HG03060 (cell line): ENCODE results near the gene ACTN4.

ENCODE experiments used
- ATAC-seq: cut with Tn5 transposase; IDR thresholded peaks from one replicate; pipeline ENCODE4 v1.9.1; 2021; ENCODE audit warnings: low read depth, moderate number of reproducible peaks; ENCODE audit not compliant: unreplicated experiment

Gene ACTN4

GRCh38 chr19:38676023-38676877 lies 28.8 kb downstream of the ACTN4 start:
- ATAC-seq = no peak

- ATAC-seq = no peak
Measured at GRCh38 chr19:38676878-38677646, 29.6 kb downstream of the ACTN4 start.

DNA sequence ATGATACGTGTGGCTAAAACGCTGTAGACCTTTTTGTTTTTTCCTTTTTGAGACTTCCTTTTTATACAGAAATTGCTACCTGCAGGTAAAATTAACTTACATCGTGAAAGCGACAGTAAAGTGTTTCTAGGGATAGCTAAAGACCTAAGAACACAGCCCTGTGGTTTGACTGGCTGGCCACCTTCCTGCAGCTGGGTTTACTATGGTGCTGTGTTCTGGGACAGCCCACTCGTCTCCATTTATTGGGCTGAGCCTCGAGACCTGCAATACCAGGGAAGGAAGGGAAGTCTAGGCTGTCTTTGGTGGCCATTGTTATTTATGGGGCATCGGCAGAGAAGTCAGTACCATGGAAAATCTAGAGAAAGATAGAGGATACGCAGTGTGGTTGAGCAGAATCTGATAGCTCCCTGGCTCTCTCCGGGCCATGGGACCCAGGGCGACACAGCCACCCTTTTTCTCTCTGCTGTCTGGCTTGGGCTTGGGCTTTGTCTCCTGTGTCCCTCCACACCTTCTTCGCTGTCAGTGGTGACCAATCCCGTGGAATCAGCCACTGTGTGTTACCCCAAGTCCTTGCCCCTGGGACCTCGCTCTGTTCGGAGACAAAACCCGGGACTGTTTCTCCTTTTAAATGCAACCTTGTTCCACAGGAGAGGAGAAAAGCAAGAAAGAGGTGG lies 30.9 kb downstream of the ACTN4 start:
- no peak for ATAC-seq

DNA sequence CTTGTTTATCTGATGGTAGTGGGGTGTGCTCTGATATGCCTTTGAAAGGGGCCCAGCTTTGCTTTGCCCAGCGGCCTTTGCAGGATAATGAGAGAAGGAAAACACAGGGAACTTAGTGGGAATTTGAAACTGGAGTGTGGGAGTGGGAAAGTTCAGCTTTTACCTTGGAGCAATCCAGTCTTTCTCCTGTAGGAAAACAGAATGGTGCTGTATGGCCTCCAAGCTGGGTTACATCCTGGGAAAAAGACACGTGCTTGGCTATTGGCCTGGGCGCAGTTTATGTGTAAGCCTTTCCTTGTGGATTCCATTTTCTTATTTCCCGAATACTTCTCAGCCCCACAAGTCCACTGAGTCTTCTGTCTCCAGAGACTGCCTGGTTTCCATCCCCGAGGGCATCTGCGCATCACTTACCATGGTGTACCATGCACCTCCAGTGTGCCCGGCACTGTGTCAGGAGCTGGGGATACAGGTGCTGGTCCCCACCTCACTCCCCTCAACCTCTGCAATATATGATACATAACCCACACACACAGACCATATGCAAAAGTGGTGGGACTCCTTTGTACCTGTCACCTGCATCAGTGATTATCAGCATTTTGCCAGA lies 31.5 kb downstream of the ACTN4 start:
- ATAC-seq = no peak

DNA sequence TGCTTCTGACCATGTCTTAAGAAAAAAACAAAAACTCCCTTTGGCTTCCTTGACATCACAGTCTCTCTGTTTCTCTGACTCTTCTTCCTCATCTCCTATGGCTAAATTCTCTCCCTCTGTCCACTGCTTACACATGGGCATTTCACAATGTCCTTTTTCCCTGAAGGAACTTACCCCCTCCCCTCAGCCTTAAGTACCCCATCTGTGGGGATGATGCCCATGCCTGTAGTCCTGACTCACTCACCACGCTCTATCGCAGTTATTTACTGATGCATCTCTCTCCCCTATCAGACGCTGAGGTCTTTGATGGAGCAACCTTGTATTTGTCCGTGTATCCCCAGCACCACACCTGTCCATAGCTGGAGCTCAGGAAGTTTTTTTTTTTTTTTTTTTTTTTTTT lies 32.4 kb downstream of the ACTN4 start:
- no peak for ATAC-seq

DNA sequence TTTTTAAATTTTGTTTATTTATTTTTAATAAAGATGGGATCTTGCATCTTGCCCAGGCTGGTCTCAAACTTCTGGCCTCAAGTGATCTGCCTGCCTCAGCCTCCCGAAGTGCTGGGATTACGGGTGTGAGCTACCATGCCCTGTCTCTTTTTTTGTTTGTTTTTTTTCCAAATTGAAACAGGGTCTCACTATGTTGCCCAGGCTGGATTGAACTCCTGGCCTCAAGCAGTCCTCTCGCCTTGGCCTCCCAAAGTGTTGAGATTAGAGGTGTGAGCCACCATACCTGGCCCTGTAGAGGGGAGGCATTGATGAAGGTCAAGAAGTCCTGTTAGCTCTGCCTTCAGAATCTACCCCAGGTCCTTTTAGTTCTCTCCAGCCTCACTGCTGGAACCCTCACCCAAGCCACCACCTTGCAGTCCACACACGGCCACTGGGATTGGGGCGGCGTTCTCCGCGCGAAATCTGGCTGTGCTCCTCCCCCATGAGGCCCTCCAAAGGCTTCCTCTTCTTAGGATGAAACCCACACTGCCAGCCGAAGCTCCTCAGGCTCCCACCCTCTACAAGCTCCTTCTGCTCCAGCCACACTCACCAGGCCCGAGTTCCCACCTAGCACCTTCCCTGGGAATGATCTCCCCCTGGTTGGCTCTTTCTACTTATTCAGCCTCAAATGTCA lies 34.9 kb downstream of the ACTN4 start:
- ATAC-seq = no peak

DNA sequence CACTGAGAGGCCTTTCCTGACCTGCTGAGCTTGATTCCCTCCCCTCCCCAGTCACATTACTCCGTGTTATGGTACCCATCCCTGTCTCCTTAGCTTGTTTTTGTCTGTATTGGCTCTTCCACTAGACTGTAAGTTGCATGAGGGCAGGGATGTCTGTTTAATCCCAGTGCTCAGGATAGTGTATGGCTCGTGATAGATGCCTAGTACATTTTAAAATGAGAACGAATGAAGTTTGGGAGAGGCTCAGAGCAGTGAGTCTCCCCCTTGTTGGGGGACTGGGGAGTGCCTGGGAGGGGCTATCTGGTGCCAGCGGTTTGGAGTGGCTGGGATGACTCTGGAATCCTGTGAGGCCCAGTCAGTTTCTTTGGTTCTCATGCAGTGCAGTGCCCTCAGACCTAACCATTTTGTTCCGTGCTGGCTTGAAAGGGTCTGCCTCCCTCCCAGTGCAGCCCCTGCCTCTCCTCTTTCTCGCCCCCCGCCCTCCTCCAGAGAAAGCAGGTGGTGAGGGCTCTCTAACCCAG lies 35.5 kb downstream of the ACTN4 start:
- ATAC-seq = no peak

- ATAC-seq = no peak
Measured at GRCh38 chr19:38683393-38684077, 36.1 kb downstream of the ACTN4 start.

DNA sequence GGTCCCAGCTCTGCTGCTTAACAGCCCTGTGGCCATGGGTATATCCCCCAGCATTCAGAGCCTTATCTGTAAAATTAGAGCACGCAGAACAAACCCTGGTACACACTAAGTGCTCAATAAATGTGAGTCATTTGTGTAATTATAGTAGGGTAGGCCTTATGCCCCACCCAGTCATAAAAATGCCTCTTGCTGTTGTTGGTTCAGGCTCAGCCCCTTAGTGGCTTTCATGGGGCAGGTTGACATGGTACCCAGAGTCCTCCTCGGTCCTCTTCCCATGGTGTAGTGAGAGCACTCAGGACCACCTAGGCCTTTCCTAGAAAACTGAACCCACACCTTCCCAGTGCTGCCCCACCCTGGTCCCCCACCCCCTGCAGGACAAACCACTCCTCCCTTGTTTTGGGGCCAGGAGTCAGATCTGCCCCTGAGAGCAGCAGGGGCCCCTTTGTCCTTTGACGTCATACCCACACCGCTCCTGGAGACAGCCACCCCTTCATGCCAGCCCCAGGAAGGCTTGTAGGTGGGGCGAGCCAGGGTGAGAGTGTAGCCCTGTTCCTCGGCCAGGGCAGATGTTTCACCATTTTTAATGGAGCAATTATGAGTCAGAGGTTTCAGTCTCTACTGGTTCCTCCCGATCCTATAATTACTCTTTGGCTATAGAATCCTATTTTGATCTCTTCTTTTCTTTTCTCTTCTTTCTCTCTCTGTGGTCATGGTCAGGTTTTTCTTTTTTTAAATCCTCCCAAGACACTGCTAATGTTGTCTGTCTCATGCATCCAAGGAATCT lies 36.8 kb downstream of the ACTN4 start:
- no peak for ATAC-seq

DNA sequence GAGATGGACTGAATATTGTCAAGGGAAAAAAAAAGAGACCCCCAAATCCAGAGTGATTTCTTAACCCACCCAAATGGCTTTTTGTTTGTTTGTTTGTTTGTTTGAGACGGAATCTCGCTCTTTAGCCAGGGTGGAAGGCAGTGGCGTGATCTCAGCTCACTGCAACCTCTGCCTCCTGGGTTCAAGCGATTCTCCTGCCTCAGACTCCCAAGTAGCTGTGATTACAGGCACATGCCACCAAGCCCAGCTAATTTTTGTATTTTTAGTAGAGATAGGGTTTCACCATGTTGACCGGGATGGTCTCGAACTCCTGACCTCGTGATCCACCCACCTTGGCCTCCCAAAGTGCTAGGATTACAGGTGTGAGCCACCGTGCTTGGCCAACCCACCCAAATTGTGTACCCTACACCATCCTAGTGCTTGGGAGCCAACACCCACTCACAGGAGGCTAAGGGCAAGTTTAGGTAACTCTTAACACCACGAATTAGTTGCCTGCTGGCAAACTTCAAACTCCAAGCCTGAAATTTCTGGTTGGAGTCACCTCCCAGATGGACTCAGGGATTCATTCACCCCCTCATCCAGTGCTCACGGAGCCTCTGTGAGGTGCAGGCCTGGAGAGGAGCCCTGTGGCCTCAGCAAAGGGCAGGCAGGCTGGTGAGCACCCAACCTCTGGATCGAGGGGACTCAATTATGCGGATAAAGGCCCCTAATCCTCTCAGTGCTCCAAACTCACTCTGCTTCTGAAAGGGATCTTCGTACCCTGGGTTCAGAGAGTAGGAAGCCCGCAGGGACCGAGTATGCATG lies 37.6 kb downstream of the ACTN4 start:
- ATAC-seq = no peak

- ATAC-seq = no peak
Measured at GRCh38 chr19:38685666-38686529, 38.4 kb downstream of the ACTN4 start.

DNA sequence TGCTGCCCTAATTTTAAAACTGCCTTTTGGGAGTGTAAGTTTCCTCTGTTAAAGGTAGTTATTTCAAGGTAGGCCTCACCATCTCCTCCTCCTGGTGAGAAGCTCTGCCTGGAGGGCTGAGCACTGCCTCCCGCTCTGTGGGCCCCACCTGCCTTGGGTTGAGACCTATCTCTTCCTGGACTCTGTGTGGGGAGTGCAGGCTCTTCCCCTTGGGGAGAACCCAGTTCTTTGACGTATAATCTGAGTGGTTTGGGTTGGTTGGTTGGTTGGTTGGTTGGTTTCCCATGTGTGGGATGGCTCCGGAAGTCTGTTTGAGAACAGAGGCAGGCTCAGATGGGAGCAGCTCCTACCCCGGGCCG lies 39.1 kb downstream of the ACTN4 start:
- no peak for ATAC-seq

DNA sequence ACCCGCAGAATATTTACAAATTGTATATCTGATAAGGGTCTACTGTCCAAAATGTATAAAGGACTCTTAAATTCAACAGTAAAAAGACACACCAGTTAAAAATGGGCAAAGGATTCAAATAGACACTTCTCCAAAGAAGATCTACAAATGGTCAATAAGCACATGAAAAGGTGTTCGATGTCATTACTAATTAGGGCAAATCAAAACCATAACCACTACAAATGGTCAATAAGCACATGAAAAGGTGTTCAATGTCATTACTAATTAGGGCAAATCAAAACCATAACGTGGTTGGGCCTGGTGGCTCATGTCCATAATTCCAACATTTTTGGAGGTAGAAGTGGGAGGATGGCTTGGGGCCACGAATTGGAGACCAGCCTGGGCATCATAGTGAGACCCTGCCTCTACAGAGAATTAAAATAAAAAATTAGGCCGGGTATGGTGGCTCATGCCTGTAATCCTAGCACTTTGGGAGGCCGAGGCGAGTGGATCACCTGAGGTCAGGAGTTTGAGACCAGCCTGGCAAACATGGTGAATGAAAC lies 40.5 kb downstream of the ACTN4 start:
- ATAC-seq = no peak

DNA sequence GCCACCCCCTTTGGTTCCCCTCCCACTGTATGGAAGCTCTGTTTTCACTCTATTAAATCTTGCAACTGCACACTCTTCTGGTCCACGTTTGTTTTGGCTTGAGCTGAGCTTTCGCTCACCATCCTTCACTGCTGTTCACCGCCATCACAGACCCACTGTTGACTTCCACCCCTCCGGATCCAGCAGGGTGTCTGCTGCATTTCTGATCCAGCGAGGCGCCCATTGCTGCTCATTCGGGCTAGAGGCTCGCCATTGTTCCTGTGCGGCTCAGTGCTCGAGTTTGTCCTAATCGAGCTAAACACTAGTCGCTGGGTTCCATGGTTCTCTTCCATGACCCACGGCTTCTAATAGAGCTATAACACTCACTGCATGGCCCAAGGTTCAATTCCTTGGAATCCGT lies 42.7 kb downstream of the ACTN4 start:
- no peak for ATAC-seq

GRCh38 chr19:38690832-38691231 lies 43.4 kb downstream of the ACTN4 start:
- no peak for ATAC-seq

DNA sequence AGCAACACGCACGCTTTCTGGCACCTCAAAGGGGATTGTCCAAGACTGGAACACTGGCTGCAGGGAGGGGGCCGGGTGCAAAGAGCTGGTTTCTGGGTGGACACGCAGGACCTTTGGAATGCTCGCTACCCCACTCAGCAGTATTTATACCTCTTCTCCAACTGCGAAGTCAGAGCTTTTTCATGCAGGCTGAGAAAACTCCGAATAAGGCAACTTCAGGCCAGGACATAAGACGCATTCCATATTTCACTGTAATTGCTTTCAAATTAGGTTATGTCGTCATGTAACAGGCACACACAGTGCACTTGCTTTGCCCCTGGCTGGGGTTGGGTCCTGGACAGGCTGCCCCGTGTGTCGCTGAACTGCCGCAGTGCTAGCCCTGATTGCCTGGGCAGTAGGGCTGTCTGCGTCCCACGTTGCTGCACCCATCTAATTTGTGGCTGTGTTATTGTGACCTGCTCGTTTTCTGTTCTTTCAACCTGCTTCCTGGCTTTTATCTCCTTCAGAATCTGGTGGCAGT lies 44.5 kb downstream of the ACTN4 start:
- ATAC-seq = no peak
